ENCODE data around the gene GPR55. TPM values are rescaled to one million over a fixed set of nuclear protein-coding genes. Genes with fewer than 3 reads are reported as not detected.

Gene GPR55
- polyA plus RNA-seq, 4 donors, result 0.16 to 0.55 (median 0.29) TPM

DNA sequence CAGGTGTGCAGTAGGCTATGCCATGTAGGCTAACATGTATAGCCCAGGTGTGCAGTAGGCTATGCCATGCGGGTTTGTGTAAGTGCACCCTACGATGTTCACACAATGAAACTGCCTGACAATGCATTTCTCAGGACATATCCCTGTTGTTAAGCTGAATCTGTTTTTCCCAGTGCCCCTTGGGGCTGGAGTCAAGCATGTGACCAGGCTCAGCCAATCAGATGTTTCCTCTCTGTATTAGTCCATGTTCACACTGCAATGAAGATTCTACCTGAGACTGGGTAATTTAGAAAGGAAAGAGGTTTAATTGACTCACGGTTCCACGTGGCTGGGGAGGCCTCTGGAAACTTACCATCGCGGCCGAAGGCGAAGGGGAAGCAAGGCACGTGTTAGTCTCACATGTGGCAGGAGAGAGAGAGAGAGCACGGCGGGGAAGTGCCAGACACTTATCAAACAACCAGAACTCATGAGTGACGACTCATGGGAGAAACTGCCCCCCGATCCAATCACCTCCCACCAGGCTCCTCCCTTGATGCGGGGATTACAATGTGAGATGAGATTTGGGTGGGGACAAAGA, 36.1 kb downstream of the GPR55 start:
- no peak for DNase-seq (ENCODE audit: low read depth in 4 of 4, low spot score in 3 of 4)

DNA sequence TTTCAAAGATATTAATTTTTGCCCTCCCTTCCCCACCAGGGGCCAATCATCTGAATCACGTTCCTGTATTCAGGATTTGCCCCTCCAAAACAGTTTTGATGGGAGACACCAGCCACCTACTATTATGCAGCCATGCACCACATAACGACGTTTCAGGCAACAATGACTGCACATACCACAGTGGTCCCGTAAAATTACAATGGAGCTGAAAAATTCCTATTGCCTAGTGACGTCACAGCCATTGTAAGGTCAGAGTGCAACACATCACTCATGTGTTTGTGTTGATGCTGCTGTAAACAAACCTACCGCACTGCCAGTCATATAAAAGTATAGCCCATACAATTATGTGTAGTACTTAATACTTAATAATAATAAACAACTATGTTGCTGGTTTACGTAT, 37.7 kb downstream of the GPR55 start:
- no peak for DNase-seq (ENCODE audit: low read depth in 4 of 4, low spot score in 3 of 4)

DNA sequence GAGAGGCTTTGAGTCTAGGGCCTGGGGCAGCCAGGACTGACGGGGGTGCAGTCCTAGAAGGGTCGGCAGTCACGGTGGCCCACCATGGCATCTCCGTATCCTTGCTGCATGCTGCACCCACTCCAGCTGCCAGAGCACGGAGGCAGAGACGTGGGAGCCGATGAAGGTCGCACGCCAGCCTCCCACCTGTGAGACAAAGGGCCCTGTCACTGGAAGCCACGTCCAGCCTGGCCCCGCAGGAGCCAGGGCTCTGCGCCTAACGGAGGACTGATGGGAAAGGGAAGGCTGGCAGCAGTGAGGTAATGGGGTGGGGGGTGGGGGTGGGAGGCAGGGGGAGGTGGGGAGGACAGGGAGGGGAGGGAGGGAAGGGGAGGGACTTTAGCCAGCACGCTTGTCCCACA, 38.4 kb downstream of the GPR55 start:
- no peak for DNase-seq (ENCODE audit: low read depth in 4 of 4, low spot score in 3 of 4)

DNA sequence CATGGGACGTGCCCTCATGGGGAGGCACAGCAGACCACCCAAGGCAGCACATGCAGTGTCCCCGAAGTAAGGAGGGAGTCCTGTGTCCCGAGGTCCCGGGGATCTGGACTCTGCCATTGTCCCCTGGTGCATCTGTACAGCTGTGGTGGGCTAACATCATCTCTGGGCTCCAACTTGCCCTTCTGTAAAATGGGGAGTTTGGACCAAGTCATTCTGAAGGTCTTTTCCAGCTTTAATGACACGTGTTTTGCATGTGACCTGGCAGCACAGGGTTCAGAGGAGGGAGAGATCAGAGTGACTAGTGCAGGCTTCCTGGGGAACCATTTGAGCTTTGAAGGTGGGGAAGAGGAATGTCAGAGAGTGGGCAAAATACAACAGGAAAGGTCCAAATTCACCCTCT, 38.8 kb downstream of the GPR55 start:
- no peak for DNase-seq (ENCODE audit: low read depth in 4 of 4, low spot score in 3 of 4)

GRCh38 chr2:230885463-230886130, 39.4 kb downstream of the GPR55 start:
- no peak for DNase-seq (ENCODE audit: low read depth in 4 of 4, low spot score in 3 of 4)

DNA sequence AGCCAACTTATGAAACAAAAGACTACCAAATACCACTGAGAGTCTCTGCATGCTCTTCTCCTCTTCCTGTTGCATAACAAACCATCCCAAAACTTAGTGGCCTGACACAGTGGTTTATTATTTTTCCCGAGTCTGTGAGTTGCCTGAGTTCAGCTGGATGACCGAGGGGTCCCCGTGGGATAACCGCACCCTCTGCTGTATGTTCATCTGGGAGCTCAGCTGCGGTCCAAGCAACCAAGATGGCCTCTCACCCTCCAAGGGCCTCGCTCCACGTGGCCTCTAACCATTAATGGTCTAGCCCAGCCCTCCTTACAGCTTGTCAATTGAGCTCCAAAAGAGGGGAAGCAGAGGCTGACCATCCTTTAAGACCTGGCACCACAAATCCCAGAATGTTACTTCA, 43.2 kb downstream of the GPR55 start:
- no peak for DNase-seq (ENCODE audit: low read depth in 4 of 4, low spot score in 3 of 4)

DNA sequence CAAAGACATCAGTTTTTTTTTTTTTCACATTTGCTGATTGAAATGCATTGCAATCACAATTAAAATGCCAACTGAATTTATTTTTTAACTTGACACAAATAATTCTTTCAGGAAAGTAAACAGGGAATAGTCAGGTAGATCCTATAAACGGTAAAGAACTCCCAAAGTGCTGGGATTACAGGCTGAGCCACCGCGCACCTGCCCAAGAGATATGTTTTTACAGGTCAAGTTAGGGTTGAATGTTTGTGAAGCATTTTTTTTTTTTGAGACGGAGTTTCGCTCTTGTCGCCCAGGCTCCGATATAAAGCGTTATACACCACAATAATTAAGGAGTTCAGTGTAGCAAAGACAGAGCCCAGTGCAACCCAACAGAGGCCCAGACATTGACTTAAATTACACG, 45.2 kb downstream of the GPR55 start:
- DNase-seq (ENCODE audit: low read depth in 4 of 4, low spot score in 3 of 4), result no peak

DNA sequence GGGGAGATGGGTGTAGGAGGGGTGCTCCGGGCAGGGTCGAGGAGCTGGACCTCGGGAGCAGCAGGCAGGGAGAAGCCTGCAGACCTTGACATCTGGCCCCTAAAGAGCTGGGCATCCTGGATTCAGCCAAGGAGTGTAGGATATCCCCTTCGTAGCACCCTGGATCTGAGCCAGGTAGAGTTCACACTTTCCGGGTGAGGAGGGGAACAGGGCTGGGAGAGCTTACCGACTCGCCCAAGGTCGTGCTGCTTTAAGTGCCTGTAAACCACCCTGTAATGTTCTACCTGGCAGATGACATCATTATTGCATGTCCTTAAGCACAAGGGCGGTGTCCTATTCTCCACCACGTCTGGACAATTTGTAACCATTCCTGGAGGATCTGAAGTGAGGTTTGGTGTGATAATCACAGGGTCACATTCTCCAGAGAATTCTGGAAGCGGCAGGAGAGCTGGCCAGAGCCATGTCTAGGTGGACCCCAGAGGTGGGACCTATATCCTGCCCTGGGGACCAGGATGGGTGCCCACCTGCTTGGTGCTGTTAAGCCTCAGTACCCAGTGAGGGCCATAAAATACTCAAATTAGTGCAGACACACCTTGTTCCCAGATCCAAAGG, 45.7 kb downstream of the GPR55 start:
- DNase-seq (ENCODE audit: low read depth in 4 of 4, low spot score in 3 of 4), result no peak

DNA sequence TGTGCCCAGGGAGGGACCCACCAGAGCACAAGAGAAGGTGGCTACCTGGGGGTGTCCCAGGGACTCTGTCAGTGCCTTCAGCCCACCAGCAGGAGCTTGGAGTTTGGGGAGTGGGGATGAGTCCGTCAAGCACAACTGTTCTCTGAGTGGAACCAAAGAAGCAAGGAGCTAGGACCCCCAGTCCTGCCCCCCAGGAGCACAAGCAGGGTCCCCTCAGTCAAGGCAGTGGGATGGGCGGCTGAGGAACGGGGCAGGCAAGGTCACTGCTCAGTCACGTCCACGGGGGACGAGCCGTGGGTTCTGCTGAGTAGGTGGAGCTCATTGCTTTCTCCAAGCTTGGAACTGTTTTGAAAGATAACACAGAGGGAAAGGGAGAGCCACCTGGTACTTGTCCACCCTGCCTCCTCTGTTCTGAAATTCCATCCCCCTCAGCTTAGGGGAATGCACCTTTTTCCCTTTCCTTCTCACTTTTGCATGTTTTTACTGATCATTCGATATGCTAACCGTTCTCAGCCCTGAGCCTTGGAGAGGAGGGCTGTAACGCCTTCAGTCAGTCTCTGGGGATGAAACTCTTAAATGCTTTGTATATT, 46.3 kb downstream of the GPR55 start:
- no peak for DNase-seq (ENCODE audit: low read depth in 4 of 4, low spot score in 3 of 4)

DNA sequence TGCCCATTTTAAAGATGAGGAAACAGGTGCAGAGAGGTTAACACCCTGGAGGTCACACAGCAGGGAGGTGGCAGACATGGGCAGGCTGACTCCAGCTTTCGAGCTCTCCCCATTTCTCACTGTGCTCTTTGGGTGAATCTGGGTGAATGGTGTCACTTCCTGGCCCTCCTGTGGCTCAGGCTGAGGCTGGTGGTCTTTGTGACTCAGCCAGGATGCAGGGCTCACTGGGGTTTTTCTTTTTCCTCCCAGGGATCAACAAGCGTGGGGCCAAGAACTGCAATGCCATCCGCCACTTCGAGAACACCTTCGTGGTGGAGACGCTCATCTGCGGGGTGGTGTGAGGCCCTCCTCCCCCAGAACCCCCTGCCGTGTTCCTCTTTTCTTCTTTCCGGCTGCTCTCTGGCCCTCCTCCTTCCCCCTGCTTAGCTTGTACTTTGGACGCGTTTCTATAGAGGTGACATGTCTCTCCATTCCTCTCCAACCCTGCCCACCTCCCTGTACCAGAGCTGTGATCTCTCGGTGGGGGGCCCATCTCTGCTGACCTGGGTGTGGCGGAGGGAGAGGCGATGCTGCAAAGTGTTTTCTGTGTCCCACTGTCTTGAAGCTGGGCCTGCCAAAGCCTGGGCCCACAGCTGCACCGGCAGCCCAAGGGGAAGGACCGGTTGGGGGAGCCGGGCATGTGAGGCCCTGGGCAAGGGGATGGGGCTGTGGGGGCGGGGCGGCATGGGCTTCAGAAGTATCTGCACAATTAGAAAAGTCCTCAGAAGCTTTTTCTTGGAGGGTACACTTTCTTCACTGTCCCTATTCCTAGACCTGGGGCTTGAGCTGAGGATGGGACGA, 47.1 kb downstream of the GPR55 start:
- DNase-seq (ENCODE audit: low read depth in 4 of 4, low spot score in 3 of 4), result no peak

GRCh38 chr2:230877116-230877758, 47.8 kb downstream of the GPR55 start:
- no peak for DNase-seq (ENCODE audit: low read depth in 4 of 4, low spot score in 3 of 4)

DNA sequence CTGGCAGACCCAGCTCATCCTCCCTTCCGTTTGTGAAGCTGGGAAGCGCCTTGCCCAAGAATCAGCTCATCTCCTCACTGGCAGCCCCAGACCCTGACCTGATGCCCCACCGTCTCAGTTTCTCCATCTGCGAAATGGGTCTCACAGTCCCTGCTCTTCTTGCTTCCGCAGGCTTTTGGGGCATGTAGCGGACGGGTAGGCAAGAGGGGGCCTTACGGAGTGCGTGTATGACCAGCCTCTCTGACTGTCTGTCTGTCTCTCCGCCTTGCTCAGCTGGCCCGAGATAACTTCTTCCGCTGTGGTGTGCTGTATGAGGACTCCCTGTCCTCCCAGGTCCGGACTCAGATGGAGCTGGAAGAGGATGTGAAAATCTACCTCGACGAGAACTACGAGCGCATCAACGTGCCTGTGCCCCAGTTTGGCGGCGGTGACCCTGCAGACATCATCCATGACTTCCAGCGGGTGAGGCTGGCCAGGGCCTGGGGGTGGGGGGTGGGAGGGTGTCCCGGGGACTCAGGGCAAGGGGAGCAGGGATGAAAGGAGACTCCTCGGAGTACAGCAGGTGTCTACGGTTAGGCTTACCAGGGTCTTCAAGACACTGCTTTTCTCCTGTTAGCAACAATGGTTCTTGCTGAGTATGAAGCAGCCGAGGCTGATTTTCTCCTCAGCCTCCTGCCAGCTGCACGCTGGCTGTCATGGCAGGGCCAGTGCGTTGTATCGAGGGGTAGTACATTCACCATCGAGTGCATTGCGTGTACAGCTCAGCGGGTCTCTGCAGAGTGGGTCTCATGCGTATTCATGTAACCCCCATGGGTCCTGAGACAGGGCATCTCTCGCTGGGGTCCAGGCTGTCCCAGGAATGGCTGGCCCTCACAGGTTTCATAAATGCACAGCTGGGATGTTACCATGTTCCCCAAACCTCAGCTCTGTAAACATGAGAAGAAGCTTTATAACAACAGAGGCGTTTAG, 49.4 kb downstream of the GPR55 start:
- no peak for DNase-seq (ENCODE audit: low read depth in 4 of 4, low spot score in 3 of 4)

- no peak for DNase-seq (ENCODE audit: low read depth in 4 of 4, low spot score in 3 of 4)
Observed at GRCh38 chr2:230874876-230875275, 50.2 kb downstream of the GPR55 start.

DNA sequence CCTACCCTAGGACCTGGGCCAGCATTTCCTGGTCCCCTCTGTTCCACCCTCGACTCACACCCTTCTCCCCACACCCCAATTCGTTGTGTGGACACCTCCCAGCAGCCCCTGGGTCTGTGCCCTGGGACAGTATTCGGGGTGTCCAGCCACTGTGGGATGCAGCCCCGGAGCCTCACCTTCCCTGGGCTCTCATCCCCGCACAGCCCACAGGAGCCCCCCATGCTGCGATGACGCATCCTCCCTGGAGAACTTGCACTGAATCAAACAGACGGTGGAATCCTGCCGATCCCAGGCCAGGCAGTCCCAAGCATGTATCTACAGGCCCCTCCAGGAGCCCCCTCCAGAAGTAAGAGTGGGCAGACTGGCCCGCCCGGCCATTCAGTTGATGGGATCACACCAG, 50.6 kb downstream of the GPR55 start:
- no peak for DNase-seq (ENCODE audit: low read depth in 4 of 4, low spot score in 3 of 4)

DNA sequence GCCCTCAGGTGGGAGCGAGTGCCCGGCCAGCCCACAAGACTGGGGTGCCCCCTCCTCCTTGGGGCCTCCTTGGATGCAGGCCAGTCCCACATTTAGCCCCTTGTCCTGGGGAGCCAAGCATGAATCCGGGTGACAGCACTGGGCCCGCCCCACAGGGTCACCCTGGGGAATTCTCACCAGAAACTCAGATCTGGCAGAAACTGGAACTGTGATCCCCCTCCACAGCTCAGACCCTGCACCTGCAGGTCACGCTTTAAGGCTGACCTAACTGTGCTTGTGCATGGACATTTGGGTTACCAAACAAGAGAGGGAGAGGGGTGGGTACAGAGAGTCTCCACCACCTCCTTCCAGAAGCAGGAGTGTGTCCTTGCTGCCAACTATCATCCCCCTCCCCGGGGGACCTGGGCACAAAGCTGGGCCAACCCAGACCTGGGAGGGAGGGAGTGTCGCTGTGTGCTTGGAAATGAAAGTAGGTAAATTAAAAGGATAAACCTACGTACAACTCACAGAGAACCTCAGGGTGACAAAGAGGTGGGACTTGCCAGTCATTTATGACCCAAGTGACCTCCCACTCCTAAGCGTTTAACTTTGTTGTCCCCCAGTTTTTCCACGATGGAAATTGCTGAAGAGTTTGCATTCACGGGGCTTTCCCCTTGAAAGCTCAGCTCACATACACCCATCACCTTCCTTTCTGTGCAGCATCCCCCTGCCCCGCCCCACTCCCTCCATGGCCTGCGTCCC, 51.2 kb downstream of the GPR55 start:
- DNase-seq (ENCODE audit: low read depth in 4 of 4, low spot score in 3 of 4), result no peak

GRCh38 chr2:230872968-230873660, 51.9 kb downstream of the GPR55 start:
- no peak for DNase-seq (ENCODE audit: low read depth in 4 of 4, low spot score in 3 of 4)

DNA sequence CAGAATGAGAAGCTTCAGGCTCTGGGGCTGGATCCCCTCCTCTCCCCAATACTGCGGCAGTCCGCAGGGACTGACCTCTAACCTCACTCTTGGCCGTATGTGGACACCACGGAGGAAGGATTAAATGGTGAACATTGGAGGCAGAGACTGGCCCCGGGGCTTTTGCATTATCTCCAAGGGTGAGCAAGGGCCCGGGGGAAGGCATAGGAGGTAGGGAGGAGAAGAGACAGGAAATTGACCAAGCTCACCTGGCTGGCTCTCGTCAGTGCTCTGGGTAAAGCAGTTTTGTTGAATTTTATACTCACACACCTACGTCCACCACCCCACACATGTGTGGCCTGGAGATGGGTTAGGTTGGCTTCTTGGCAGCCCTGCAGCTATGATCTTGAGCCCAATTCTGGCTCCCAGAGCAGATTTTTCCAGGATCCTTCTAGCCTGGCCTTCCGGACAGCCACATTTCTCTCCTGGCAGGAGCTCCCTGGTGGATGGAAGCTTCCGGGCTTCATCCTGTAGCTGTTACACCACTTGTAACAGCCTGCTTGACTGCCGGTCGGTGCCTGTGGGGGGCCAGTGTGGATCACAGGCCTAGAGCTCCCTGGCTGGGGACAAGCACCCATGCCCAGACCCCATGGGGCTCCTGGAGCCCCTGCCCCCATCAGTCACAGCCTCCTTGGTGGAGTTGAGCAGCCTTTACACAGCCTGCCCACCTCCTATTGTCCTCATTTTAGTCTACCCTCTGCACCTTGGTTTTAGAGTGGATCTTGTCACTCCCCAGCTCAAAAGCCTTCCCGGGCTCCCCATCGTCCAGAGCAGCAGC, 52.7 kb downstream of the GPR55 start:
- DNase-seq (ENCODE audit: low read depth in 4 of 4, low spot score in 3 of 4), result no peak
